ENCODE results near the gene HSPG2. TPM values are rescaled to one million over a fixed set of nuclear protein-coding genes. Genes with fewer than 3 reads are reported as not detected.

HSPG2 gene
- total and polyA plus RNA-seq, 9 of the 15 experiments (the other 6 are each of a cell fraction or from before 2014, with no cell fraction given), result 0.14 to 160 (median 15.7) TPM

DNA sequence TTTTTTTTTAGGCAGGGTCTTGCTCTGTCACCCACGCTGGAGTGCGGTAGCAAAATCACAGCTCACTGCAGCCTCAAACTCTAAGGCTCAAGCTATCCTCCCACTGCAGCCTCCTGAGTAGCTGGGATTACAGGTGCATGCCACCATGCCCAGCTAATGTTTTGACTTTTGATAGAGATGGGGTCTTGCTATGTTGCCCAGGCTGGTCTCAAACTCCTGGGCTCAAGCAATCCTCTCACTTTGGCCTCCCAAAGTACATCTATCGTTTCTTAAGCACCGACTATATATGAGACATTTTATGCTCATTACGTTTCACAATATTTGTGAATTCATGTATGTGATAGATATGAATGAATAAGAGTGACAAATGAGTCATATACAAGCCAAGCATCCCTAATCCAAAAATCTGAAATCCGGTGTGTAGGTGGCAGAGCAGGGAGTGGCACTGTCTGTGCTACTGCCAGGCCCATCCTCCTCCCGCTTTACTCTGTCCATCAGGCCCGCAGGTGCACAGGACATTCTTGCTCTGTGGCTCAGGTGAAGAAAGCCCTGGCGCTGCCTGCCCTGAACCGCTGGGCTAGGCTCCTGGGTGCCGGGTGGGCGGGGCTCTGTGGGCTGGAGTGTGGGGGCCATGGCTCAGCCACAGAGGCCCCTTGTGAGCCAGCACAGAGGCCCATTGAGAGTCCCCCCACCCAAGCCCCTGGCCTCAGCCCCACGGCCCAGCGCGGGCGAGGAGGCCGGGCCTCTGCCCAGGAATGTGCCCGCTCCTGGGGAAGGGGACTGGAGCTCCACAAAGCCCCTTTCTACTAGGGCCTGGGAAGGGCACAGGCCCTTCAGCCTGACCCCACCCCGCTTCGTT is 45.3 kb downstream of the HSPG2 start:
- FAIRE-seq (peak; percentile 46), ATAC-seq (no peak), DNase-seq (ENCODE audit: extremely low read depth in 1 of 4, low spot score in 3 of 4) (no peak)
- intact Hi-C loops (cut with micrococcal nuclease), result no loop called here
- H3K4me2 ChIP-seq (ENCODE audit: insufficient read depth, low read length), result no peak overlapping the region
- in situ Hi-C loops (cut with MboI), result no loop called here
- H3K4me1 ChIP-seq (replicated peaks in 1 of 2; ENCODE audit: control insufficient read depth in 2 of 2, insufficient read depth in 2 of 2, low read length in 2 of 2), result peaks cover 10 to 50% of the 10 kb centered on the region in 2 experiments
- no peaks in the 10 kb centered on the region for H4K20me1 ChIP-seq (replicated peaks; ENCODE audit: control insufficient read depth, insufficient read depth, low read length)
- H3K27ac ChIP-seq (ENCODE audit: extremely low read depth, low read depth, low read length), result no peak overlapping the region
- 95% methylated on average over 20 of the region's 20 CpGs for WGBS (ENCODE audit: insufficient coverage, low coverage, missing lambda C conversion rate)
- ChIA-PET CTCF (ENCODE audit: low intra/inter-chr PET ratio) (no interaction called here), POLR2A (interaction anchor here (0.6 kb wide), 1 partner anchor 10 kb away, joined by 3 read pairs; no protein-coding TSS in a partner anchor)
- 0 out of 3 replicates have a peak, but pooled peaks cover under 1% of the 10 kb centered on the region for H3K79me2 ChIP-seq (ENCODE audit: control insufficient read depth, insufficient read depth, low read length)
- H3K36me3 ChIP-seq (ENCODE audit: control insufficient read depth, insufficient read depth, low read length), result peaks cover 86% of the 10 kb centered on the region; the same call in 2 of the 3 replicates
- H3K9ac ChIP-seq (ENCODE audit: insufficient read depth in 1 of 2, low read depth in 2 of 2, low read length in 2 of 2), result no peak overlapping the region
- no peak overlapping the region for H3K4me3 ChIP-seq
- no TSS peak for BruUV-seq (replicated peaks)
- H3K9me1 ChIP-seq (ENCODE audit: control insufficient read depth, insufficient read depth, low read length), result no peaks in the 10 kb centered on the region
- no peak overlapping the region for H2AFZ ChIP-seq (ENCODE audit: low read depth, low read length)
- TF ChIP-seq, protein P1, sequence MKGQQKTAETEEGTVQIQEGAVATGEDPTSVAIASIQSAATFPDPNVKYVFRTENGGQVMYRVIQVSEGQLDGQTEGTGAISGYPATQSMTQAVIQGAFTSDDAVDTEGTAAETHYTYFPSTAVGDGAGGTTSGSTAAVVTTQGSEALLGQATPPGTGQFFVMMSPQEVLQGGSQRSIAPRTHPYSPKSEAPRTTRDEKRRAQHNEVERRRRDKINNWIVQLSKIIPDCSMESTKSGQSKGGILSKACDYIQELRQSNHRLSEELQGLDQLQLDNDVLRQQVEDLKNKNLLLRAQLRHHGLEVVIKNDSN (CRISPR knock-in tag; IDR thresholded peaks at IDR 0.05), result no peak
- TF ChIP-seq ZNF121 (CRISPR knock-in tag; conservative IDR thresholded peaks at IDR 0.05) (peak; percentile 60; the same call in 1 of the 2 replicates), GABPA (tag; conservative IDR thresholded peaks at IDR 0.05; ENCODE audit: low read depth) (no peak), RBM39 (optimal IDR thresholded peaks at IDR 0.05; ENCODE audit: low read depth, low read length) (no peak)
- no peaks in the 10 kb centered on the region for H3K9me3 ChIP-seq (replicated peaks; ENCODE audit: control insufficient read depth, insufficient read depth, low read depth, low read length)
- no peaks in the 10 kb centered on the region for H3K27me3 ChIP-seq (ENCODE audit: control insufficient read depth in 2 of 2, insufficient read depth in 2 of 2, low read length in 2 of 2)
